ENCODE measurements around the gene PPIE.

- TF ChIP-seq CTCF (IDR thresholded peaks at IDR 0.05) = no peak
- TF ChIP-seq POLR2A (IDR thresholded peaks at IDR 0.05) = no peak
Observed at GRCh38 chr1:39795651-39796050, 57.0 kb downstream of the PPIE start.
